Testis (tissue), 3 donors: ENCODE results near the gene ADGRG3. TPM values are rescaled to one million over a fixed set of nuclear protein-coding genes. Genes with fewer than 3 reads are reported as not detected.
"Not testable (repeated sequence)": the region's sequence is repeated elsewhere in the genome, so short reads cannot be mapped to it uniquely, and the experiment has no call there.

Experiments
- DNase-seq: peaks from one replicate; pipeline ENCODE4 v3.0.0-alpha.2; 2019
- H3K27ac ChIP-seq, 2 donors: fragments of 200-600 bp; sonication (generic); one replicate each; pipeline ENCODE4 v1.5.1; 2019
- H3K27me3 ChIP-seq: fragments of 200-600 bp; sonication (generic); one replicate; pipeline ENCODE4 v1.5.1; 2019
- H3K36me3 ChIP-seq: fragments of 200-600 bp; sonication (generic); one replicate; pipeline ENCODE4 v1.5.1; 2017; ENCODE audit warnings: low read depth; ENCODE audit errors: missing control alignments
- H3K4me1 ChIP-seq: fragments of 200-600 bp; sonication (generic); one replicate; pipeline ENCODE4 v1.5.1; 2019
- H3K4me3 ChIP-seq, 2 donors: fragments of 200-600 bp; sonication (generic); one replicate each; pipeline ENCODE4 v1.5.1; 2017 to 2019
- H3K9me3 ChIP-seq: fragments of 200-600 bp; sonication (generic); one replicate; pipeline ENCODE4 v1.5.1; 2017
- POLR2A ChIP-seq: fragments of 450-650 bp; IDR thresholded peaks from one replicate; pipeline ENCODE4 v1.6.1; 2017; ENCODE audit warnings: antibody characterized with exemption, mild to moderate bottlenecking, moderate library complexity
- WGBS, 2 donors: methylation state at CpG; one replicate each; pipeline ENCODE4 v1.1.5; 2018; 5-methylcytosine and 5-hydroxymethylcytosine counted together
- intact Hi-C: fragments of 100-400 bp; cut with DNase I; formaldehyde crosslinking; loops from one replicate; pipeline ENCODE4 v1.15.1; 2023; ENCODE audit warnings: low total_unique reads
- polyA plus RNA-seq: library from polyadenylated mRNA; stranded (reverse); fragments of 350-450 nt; fragmentation: Illumina TruSeq; extraction: RNeasy Lipid Tissue Mini Kit (QIAGEN cat#74804); gene quantifications from one replicate; pipeline ENCODE4 v1.2.3, GENCODE V29; 2014; ENCODE audit warnings: low read depth, low replicate concordance; ENCODE audit not compliant: insufficient read depth
- total RNA-seq, 2 donors: library from RNA; depleted of rRNA; stranded (reverse); fragments of >200 nt; gene quantifications; one replicate each; pipeline ENCODE4 v1.2.3, GENCODE V29; 2016
- TF ChIP-seq, protein P1 (sequence below), 3 experiments: fragments of 450-650 bp in 2 of 3; fragments of 200-600 bp in 1 of 3; sonication (generic) in 1 of 3; IDR thresholded peaks; one replicate each; pipeline ENCODE4 v1.5.1; 2016 to 2019; ENCODE audit warnings: antibody characterized with exemption in 3 of 3, mild to moderate bottlenecking in 2 of 3, moderate library complexity in 1 of 3

Gene ADGRG3
- total and polyA plus RNA-seq, 3 donors from 2014 or later: 0.37 to 0.82 (median 0.63) TPM

DNA sequence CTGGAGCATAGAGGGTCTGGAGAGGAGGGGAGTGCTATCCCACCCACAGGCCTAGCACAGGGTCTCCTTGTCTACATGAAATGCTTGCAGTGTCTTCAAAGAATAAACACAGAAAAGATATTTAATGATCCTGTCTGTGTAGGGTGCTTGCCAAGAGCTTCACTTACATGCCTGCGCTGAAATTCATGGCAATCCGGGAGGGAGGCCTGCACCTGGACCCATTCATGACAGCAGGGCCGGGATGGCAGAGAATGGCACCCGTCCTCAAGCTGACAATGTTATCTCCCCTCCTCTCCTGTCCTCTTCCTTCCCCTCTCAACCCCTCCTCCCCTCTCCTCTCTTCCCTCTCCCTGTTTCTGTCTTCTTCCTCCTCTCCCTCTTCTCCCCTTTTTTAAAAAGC, 2.1 kb downstream of the ADGRG3 start:
- 61 to 68% methylated on average over 4 of the region's 4 CpGs for WGBS, 2 donors
- H3K4me3 ChIP-seq: no peak overlapping the region
- DNase-seq: no peak
- no peaks in the 10 kb centered on the region for H3K27me3 ChIP-seq
- intact Hi-C loops: no loop called here
- no peaks in the 10 kb centered on the region for H3K36me3 ChIP-seq
- no peaks in the 10 kb centered on the region for H3K4me1 ChIP-seq
- no peak overlapping the region for H3K27ac ChIP-seq
- TF ChIP-seq, protein P1, sequence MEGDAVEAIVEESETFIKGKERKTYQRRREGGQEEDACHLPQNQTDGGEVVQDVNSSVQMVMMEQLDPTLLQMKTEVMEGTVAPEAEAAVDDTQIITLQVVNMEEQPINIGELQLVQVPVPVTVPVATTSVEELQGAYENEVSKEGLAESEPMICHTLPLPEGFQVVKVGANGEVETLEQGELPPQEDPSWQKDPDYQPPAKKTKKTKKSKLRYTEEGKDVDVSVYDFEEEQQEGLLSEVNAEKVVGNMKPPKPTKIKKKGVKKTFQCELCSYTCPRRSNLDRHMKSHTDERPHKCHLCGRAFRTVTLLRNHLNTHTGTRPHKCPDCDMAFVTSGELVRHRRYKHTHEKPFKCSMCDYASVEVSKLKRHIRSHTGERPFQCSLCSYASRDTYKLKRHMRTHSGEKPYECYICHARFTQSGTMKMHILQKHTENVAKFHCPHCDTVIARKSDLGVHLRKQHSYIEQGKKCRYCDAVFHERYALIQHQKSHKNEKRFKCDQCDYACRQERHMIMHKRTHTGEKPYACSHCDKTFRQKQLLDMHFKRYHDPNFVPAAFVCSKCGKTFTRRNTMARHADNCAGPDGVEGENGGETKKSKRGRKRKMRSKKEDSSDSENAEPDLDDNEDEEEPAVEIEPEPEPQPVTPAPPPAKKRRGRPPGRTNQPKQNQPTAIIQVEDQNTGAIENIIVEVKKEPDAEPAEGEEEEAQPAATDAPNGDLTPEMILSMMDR (IDR thresholded peaks at IDR 0.05): no peak
- no peak for TF ChIP-seq POLR2A
- no peaks in the 10 kb centered on the region for H3K9me3 ChIP-seq

DNA sequence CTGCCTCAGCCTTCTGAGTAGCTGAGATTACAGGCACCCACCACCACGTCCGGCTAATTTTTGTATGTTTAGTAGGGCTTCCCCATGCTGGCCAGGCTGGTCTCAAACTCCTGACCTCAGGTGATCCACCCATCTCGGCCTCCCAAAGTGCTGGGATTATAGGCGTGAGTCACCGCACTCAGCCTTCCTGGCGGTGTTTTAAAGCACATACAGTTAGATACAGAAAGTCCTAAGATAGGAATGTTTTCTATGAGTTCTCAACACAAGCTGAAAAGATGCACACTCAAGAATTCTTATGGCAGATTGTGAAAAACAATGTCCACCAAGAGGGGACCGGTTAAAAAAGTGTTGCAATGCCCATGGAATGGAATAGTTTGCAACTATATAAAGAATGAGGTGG, 3.3 kb downstream of the ADGRG3 start:
- 76 to 85% methylated on average over 7 of the region's 7 CpGs for WGBS, 2 donors
- H3K27me3 ChIP-seq, intact Hi-C loops, H3K9me3 ChIP-seq, H3K4me1 ChIP-seq, H3K4me3 ChIP-seq, DNase-seq, H3K36me3 ChIP-seq, H3K27ac ChIP-seq: not testable (repeated sequence)

DNA sequence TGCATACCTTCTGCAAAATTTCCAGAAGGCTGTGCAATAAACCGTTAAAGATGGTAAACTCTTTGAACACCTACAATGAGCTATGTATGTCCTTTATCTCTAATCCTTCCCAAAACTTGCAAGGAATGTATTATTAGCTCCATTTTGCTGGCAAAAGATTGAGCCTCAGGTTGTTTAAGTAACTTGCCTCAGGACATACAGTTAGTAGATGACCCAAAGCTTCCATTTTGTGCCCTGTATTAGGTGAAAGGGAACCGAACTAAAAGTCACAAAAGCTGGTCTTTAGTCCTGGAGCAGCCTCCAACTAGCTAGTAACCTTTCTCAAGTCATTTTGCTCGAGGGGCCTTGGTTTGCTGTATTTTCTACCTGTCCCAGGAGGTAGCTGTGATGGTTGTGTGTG, 4.3 kb downstream of the ADGRG3 start:
- Histone ChIP-seq H3K9me3 (no peaks in the 10 kb centered on the region), H3K36me3 (no peaks in the 10 kb centered on the region), H3K4me1 (no peaks in the 10 kb centered on the region), H3K4me3 (no peak overlapping the region), H3K27ac (no peak overlapping the region), H3K27me3 (no peaks in the 10 kb centered on the region)
- 64 to 83% methylated on average over 3 of the region's 3 CpGs for WGBS, 2 donors
- intact Hi-C loops: no loop called here
- no peak for TF ChIP-seq POLR2A
- TF ChIP-seq, protein P1 (IDR thresholded peaks at IDR 0.05): no peak
- no peak for DNase-seq

DNA sequence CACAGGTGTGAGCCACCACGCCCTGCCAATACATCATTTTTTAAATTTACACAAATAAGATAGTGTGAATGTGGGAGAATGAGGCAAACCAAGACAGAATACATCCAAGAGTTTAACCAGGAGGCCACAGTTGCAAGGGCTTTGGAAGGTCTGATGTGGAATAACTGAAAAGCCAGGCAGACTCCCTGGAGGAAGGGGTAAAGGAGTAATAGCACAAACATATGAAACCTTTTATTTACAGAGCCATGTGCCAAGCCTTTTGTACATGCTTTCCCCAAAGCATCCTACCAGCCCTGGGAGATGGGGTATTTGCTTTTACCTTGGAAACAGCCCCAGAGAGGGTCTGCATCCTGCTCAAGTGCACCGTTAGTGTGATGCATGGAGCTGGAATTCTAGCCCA, 4.7 kb downstream of the ADGRG3 start:
- 93 to 94% methylated on average over 2 of the region's 2 CpGs for WGBS, 2 donors
- DNase-seq: no peak
- H3K27me3 ChIP-seq: no peaks in the 10 kb centered on the region
- H3K4me3 ChIP-seq: no peak overlapping the region
- TF ChIP-seq, protein P1 (IDR thresholded peaks at IDR 0.05): no peak
- TF ChIP-seq POLR2A: no peak
- no peaks in the 10 kb centered on the region for H3K4me1 ChIP-seq
- intact Hi-C loops: no loop called here
- H3K9me3 ChIP-seq: no peaks in the 10 kb centered on the region
- no peaks in the 10 kb centered on the region for H3K36me3 ChIP-seq
- no peak overlapping the region for H3K27ac ChIP-seq

DNA sequence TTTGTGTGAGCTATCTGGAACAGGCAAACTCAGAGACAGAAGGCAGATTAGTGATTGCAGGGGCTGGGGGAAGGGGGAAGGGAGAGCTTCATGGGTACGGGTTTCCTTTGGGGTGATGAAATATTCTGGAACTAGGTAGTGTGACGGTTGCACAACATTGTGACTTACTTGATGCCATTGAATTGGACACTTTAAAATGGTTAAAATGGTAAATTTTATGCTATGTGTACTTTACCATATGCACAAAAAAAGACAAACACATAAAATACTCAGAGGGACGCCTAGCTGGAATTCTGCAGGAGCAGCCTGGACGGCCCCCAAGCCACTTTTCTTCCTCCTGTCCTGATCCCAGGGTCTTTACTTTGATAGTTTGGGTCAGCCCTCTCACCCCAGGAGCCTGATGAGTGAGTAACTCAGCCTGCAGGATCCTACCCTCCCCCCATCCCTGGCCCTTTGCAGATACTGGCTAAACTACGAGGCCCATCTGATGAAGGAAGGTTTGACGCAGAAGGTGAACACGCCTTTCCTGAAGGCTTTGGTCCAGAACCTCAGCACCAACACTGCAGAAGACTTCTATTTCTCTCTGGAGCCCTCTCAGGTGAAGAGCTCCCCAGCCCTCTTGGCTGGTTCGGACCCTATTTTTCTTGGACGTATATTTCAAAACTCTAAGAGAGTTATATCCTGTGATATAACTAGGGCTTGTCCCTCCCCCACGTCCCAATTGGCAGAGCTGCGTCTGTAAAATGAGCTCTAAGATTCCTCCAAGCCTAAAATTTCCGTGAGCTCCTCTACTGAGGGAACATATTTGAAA, 7.8 kb downstream of the ADGRG3 start:
- Histone ChIP-seq H3K4me1 (no peaks in the 10 kb centered on the region), H3K4me3 (no peak overlapping the region), H3K27me3 (no peaks in the 10 kb centered on the region), H3K9me3 (no peaks in the 10 kb centered on the region), H3K36me3 (no peaks in the 10 kb centered on the region), H3K27ac (no peak overlapping the region)
- intact Hi-C loops: no loop called here
- WGBS, 2 donors: 55 to 59% methylated on average over 12 of the region's 12 CpGs
- DNase-seq: no peak
- TF ChIP-seq, protein P1 (IDR thresholded peaks at IDR 0.05): no peak
- TF ChIP-seq POLR2A: no peak
